HL-60/S4 treated with retinoic acid at 250 ng/mL for 4 days and 3 days (cell line): ENCODE measurements around the gene TIGD6.
"Not testable (repeated sequence)": the region's sequence is repeated elsewhere in the genome, so short reads cannot be mapped to it uniquely, and the experiment has no call there.

ENCODE experiments used
- in situ Hi-C: fragments of 300-500 bp; cut with MboI; formaldehyde crosslinking; loops from 2 replicates; pipeline ENCODE4 v1.7.0; 2022; ENCODE audit warnings: low sequenced_read_pairs

TIGD6 gene

GRCh38 chr5:150000256-150000989 is at the start of gene TIGD6, which contains the start of gene HMGXB3:
TIGD6 (minus strand) TSS chr5:150000654; CDS start chr5:149996348, 4,306 bp downstream.
HMGXB3 (plus strand) TSS chr5:150000739; CDS start chr5:150004853, 4,114 bp downstream.
- in situ Hi-C loops: no loop called here

GRCh38 chr5:150046031-150046430 is 45.6 kb upstream of the TIGD6 start:
- in situ Hi-C loops: no loop called here

GRCh38 chr5:150045549-150045948 is 45.1 kb upstream of the TIGD6 start:
- in situ Hi-C loops: no loop called here

GRCh38 chr5:150044712-150045111 is 44.3 kb upstream of the TIGD6 start:
- in situ Hi-C loops: no loop called here

- in situ Hi-C loops: no loop called here
Observed at GRCh38 chr5:150044329-150044681, 43.9 kb upstream of the TIGD6 start.

GRCh38 chr5:150043657-150044328 is 43.3 kb upstream of the TIGD6 start:
- in situ Hi-C loops: no loop called here

GRCh38 chr5:150042459-150042858 is 42.0 kb upstream of the TIGD6 start:
- in situ Hi-C loops: no loop called here

GRCh38 chr5:150038547-150038946 is 38.1 kb upstream of the TIGD6 start:
- in situ Hi-C loops: no loop called here

GRCh38 chr5:150036513-150036912 is 36.1 kb upstream of the TIGD6 start:
- in situ Hi-C loops: no loop called here

GRCh38 chr5:150035139-150035895 is 34.9 kb upstream of the TIGD6 start:
- in situ Hi-C loops: no loop called here

GRCh38 chr5:150034662-150035061 is 34.2 kb upstream of the TIGD6 start:
- in situ Hi-C loops: no loop called here

GRCh38 chr5:150033334-150033733 is 32.9 kb upstream of the TIGD6 start:
- in situ Hi-C loops: no loop called here

GRCh38 chr5:150028047-150028446 is 27.6 kb upstream of the TIGD6 start:
- in situ Hi-C loops: not testable (repeated sequence)

- in situ Hi-C loops: no loop called here
Observed at GRCh38 chr5:150026682-150027172, 26.3 kb upstream of the TIGD6 start.

- in situ Hi-C loops: no loop called here
Observed at GRCh38 chr5:150024346-150024984, 24.0 kb upstream of the TIGD6 start.

GRCh38 chr5:150023136-150023535 is 22.7 kb upstream of the TIGD6 start:
- in situ Hi-C loops: no loop called here

- in situ Hi-C loops: no loop called here
Observed at GRCh38 chr5:150022681-150023080, 22.2 kb upstream of the TIGD6 start.

- in situ Hi-C loops: no loop called here
Observed at GRCh38 chr5:150022158-150022531, 21.7 kb upstream of the TIGD6 start.

GRCh38 chr5:150021491-150022157 is 21.2 kb upstream of the TIGD6 start:
- in situ Hi-C loops: no loop called here

- in situ Hi-C loops: no loop called here
Observed at GRCh38 chr5:150020249-150020648, 19.8 kb upstream of the TIGD6 start.
